ENCODE measurements around the gene GNAQ.

Gene GNAQ

GRCh38 chr9:77808751-77809081 lies 222.9 kb downstream of the GNAQ start:
- no peak for DNase-seq

DNA sequence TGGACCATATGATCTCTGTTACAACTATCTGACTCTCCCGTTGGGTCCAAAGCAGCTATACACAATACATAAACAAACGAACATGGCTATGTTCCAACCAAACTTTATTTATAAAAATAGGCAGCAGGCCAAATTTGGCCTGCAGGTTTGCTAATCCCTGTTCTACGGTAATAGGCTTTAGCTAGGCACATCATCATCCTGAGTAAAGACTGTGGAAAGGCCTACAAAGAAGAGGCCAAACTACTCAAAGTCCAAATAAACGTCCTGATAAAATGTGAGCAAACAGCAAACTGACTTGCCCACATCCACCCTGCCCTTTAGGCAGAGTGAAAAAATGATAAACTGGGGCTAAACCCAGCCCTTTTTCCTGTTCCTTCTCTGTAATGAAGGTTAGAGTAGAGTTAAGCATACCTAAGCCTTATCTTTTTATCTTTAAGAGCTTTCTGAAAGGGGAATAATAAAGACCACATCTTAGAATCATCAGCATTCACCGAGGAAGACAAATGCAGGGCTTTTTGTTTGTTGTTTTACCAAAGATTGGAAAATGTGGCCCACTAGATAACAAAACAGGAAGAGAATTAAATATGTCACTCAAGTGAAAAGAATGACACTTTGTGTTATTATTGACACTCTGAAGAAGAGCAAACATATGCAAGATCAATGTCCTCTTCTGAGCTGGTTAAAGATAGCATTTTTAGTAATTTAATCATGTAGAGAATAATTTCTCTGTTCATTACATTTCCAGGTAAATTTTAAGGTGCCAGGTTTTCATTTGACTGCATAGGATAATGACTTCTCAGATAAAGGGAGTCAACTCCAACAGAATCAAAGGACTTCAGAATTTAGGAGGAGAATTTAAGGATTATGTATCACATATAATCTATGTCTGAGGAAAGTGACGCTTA lies 223.5 kb downstream of the GNAQ start:
- no peak for DNase-seq

DNA sequence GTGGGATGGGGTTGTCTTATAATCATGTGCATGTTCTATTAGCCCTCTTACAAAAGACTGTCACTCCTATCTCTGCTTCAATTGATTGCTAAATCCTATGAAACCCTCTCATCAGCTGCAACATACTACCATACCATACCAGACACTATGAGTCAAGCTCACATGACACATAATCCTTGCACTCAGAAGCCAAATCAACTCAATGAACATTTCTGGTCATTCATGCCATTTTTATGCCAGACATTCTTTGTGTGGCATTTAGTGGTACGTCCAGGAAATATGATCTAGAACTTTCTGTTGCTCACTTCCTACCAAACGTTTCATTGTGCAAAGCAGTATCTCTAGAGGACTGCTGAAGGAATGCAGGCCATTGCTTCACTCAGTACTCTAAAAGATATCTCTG lies 224.3 kb downstream of the GNAQ start:
- no peak for DNase-seq

GRCh38 chr9:77806741-77807140 lies 224.9 kb downstream of the GNAQ start:
- DNase-seq = no peak

DNA sequence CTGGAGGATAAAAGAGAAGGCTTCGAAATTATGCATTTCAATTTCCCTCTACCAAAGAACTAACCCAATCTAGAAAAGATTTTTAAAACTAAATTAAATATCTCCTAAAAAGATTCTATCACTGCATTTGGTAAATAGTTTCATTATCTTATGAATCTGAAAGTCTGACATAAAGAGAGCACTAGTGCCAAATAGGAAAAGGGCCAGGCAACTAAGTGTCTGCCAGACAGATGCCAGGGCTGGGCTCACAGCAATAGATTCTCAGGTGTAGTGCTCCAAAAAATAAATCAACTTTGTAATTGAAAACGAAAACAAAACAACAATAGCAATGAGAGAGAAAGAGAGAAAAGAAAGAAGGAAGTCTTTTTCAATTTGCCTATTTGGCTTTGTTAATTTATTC lies 225.8 kb downstream of the GNAQ start:
- no peak for DNase-seq

- DNase-seq = no peak
Measured at GRCh38 chr9:77803423-77803822, 228.2 kb downstream of the GNAQ start.

GRCh38 chr9:77802515-77803293 lies 228.9 kb downstream of the GNAQ start:
- DNase-seq = peak; percentile 77

GRCh38 chr9:77802064-77802463 lies 229.5 kb downstream of the GNAQ start:
- DNase-seq = no peak

- DNase-seq = no peak
Measured at GRCh38 chr9:77800924-77801551, 230.6 kb downstream of the GNAQ start.

DNA sequence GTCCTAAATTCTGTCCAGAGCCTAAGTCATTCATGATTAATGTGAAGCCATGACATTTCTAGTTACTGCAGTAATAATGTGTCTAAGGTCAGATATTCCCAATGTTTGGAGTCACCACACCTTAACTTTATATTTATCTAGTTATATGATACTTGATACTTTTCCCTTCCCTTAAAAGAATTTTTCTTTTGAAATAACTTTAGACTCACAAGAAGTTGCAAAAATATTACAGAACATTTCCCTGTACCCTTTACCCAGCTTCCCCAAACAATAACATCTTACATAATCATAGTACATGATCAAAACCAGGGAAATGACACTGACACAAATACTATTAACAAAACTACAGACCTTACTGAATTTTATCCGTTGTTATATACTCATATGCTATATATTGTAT lies 233.5 kb downstream of the GNAQ start:
- no peak for DNase-seq

DNA sequence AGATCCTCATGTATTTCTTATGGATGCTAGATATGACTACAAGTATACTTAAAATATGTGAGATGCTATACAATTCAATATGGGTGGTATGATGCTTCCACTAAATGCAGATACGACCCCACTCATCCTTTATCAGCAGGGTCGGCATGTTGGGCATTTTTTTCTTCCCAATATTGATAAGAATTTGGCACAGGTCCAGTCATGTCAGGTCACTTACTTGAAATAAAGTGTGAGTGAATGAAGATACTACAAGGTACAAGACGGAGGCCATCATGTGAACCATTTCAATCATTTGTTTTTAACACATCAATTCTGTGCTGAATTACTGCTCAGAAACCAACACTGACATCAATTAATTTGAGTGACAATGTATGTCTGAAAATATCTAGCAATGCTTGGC lies 236.6 kb downstream of the GNAQ start:
- no peak for DNase-seq

GRCh38 chr9:77793849-77794248 lies 237.8 kb downstream of the GNAQ start:
- no peak for DNase-seq

- no peak for DNase-seq
Measured at GRCh38 chr9:77789891-77790290, 241.7 kb downstream of the GNAQ start.

- no peak for DNase-seq
Measured at GRCh38 chr9:77785341-77785740, 246.3 kb downstream of the GNAQ start.

DNA sequence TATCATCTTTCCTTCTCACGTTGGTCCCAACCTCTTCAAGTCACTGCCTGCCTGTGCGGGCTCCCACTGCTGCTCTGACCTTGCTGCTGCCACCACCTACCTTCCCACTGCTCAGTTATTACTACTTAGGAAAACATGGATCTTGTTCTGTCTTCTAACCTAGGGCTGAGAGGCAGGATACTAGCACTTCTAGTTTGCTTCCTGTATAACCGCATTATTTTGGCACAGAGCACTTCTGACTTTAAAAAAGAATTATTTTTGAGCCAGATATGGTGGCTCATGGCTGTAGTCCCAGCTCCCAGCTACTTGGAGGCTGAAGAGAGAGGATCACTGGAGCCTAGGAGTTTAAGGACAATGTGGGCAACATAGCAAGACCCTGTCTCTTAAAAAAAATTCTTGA lies 248.1 kb downstream of the GNAQ start:
- DNase-seq = no peak

- no peak for DNase-seq
Measured at GRCh38 chr9:77779010-77779409, 252.6 kb downstream of the GNAQ start.

DNA sequence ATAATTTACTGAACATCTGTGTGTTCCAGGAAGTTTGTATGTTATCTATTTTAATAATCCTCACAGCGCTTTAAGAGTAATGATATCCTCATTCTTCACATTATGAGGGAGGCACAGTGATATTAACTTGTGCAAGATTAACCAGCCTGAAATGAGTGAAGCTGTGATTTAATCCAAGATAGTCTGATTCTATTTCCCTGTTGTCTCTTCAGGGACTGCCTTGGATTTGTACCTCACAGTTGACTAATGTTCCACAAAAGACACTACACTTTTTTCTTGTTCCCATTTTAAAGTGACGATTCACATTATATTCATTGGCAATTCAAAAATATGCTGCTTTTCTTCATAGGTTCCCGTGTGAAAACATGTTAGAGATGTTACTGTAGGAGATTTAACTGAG lies 258.2 kb downstream of the GNAQ start:
- no peak for DNase-seq

DNA sequence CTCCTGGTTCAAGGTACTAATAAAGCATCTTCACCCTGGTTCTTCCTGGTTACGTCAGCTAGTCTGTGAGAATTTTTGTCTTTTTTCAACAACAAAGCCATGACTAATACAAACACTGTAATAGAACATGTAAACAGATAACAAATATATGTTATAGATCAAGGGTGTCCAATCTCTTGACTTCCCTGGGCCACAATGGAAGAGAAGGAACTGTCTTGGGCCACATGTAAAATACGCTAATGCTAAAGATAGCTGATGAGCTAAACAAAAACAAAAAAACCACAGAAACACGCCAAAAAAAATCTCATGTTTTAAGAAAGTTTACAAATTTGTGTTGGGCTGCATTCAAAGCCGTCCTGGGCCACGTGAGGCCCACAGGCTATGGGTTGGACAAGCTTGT lies 259.0 kb downstream of the GNAQ start:
- no peak for DNase-seq

DNA sequence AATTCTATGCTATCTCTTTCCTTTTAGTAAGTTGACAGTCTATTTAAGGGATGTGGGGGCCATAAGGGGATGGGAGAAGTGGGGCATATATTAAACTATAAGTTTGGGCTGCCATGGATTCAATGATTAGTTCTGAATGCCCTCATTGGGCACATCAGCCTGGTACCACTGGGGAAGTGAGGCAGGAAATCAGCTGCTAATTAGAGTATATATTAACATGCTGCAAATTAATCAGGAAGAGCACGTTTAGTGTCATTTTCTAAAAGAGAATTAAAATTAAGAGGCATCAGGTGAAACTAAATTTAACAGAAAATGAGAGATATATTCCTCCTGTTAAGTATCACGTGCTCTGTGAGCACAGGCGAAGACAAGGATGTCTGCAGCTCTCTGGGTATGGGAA lies 260.4 kb downstream of the GNAQ start:
- DNase-seq = no peak

DNA sequence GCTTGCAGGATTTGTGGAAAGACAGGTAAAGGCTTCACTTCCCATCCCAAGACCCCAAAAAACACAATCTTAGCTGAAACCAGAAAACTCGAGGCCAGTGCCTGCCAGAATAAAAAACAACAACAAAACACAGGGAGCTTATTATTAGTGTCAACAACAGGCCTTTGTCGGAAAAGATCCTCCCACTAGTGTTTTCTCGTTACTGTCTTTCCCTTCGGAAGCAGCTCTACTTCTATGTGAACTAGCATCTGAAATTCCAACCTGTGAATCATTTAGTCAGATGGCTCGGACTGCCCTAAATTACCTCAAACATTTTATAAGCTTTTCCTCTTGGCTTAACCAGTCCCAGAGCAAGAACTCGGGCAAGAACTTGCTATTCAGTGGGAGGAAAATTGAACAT lies 261.3 kb downstream of the GNAQ start:
- DNase-seq = no peak

- no peak for DNase-seq
Measured at GRCh38 chr9:77769246-77769645, 262.4 kb downstream of the GNAQ start.

- DNase-seq = no peak
Measured at GRCh38 chr9:77766587-77766986, 265.0 kb downstream of the GNAQ start.

GRCh38 chr9:77765781-77766259 lies 265.8 kb downstream of the GNAQ start:
- no peak for DNase-seq

Measured in NCI-H1092 (cell line).